ENCODE measurements around the gene BBS9.

Gene BBS9

DNA sequence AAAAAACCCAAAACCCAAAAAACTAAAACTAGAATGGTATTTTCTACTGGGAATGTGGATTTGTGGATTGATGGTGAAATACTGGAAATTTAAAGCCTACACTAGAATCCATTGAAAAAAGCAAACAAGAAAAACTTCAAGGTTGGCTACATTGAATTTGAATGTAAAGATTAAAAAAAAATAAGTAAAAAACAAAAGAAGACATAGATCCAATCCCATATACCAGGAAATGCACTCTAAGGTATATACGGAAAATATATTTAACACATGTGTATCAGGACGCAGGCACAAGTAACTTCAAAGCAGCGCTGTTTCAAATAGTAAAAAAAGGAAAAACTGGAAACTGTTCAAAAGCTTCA lies 754 bp upstream of the BBS9 start:
- DNase-seq: no peak

DNA sequence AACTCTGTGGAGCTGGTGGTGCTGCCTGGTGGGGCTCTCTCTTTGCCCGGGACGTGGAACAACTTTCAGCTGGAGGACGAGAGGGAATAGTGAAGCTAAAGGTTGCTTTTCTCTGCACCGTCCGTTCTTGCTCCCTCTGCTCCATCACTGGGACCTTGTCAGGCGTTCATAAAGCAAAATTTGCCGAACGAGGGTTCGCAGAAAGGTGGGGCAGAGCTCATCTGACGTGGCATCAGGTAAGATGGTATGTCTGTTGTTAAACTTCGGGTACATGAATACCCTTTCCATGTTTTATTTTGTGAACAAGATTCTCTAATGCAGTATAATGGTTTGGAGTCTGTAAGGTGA lies 416 bp downstream of the BBS9 start:
- peak; percentile 56 for DNase-seq

DNA sequence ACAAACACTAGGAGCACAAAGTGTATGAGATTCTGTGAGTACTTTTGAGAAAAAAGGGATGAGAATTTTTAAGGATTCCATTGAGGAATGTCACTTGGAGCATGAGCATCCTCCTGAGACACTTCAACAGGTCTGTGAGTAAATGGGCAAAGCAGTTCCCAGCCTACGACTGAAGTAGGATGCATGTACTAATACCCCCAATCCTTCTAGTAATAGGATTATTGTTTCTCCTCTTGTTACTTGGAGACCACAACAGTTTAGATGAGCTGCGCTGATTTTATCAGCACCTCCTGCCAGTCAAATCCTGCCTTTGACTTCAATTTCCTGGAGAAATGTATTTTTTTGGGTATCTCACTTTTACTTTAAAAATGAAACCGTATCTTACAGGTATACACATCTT lies 820 bp downstream of the BBS9 start:
- no peak for DNase-seq

DNA sequence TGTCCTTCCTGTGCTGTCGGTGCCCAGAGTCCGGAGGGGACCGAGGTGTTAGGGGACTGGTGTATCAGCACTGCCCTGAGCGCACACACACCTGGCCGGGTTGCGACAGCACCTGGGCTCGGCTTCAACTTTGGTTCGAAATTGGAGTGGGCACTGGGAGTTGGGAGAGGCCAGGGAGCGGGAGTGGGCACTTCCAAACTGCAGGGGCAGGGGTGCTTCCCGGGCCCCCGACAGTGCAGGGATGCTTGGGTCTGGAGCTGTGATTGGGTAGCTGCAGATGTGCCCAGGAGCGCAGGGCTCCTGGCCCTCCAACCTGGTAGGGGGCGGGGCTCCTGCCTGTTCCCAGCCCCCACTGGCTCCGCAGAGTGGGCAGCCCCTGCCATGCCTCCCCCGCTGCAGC lies 7.7 kb downstream of the BBS9 start:
- no peak for DNase-seq

DNA sequence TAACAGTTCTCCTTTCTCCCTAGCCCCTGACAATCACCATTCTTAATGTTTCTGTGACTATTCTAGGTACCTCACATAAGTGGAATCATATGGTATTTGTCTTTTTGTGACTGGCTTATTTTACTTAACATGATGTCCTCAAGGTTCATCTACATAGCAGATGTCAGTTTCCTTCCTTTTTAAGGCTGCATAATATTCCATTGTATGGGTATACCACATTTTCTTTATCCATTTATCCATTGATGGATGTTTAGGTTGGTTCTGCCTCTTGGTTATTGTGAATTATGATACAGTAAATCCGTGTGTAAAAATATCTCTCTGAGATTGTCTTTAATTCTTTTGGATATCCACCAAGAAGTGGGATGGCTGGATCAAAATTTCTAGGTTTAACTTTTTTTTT lies 13.2 kb downstream of the BBS9 start:
- DNase-seq: no peak

DNA sequence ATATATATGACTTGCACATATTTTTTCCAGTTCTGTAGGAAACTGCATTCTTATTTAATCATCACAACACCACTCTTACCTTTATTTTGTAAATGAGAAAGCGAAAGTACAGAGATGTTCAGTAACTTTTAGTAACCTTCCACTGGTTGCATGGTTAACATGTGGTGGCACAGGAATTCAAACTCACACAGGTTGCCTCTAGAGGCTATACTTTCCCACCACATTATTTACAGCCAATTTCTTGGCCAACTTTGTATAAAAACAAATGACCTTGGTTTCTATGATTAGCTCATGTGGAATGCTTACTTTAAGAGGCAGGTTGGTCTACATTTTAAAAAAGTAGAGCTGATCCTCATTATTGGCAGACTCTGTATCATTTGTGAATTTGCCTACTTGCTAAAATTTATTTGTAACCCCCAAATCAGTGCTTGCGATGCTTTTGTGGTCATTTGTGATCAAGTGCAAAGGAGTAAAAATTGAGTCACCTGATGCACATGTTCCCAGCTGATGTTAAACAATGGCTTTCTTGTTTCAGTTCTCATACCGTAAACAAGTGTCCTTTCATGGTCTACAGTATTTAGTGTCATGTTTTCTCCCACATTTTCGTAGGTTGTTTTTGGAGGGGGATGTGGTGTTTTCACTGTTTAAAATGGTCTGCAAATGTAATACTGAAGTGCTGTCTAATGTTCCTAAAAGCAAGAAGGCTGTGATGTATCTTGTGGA lies 14.8 kb downstream of the BBS9 start:
- no peak for DNase-seq

DNA sequence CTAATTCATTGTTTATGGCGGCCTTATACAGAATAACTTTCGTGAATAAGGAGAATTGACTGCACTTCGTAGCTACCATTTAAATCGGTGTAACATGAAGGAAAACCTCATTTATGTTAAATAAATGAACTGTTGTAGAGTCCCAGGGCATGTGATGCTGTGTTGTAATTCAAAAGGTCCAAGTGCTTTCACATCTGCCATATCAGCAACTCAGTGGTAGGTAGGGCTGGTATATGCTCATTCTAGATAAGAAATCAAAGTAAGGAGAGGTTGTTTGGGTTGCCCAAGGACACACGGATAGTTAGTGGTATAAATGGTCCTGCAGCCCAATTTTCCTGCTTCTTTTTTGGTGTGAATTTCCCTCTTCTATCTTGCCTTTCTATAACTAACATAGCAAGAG lies 15.8 kb downstream of the BBS9 start:
- no peak for DNase-seq

DNA sequence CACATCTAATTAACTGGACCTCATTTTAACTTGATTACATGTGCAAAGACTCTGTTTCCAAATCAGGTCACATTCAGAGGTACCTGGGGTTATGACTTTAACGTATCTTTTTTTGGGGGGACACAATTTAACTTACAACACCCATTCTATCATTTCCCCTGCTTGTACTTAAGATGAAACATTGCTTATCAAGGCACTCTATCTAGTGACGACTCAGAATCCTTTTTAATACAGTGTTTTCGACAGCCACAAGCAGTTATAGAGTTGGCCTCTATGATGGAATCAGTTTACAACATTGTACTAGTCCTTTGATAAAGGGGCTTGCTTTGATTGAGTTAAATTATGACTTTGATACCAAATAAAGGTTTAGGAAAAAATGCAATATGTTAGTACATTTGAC lies 22.7 kb downstream of the BBS9 start:
- DNase-seq: no peak

DNA sequence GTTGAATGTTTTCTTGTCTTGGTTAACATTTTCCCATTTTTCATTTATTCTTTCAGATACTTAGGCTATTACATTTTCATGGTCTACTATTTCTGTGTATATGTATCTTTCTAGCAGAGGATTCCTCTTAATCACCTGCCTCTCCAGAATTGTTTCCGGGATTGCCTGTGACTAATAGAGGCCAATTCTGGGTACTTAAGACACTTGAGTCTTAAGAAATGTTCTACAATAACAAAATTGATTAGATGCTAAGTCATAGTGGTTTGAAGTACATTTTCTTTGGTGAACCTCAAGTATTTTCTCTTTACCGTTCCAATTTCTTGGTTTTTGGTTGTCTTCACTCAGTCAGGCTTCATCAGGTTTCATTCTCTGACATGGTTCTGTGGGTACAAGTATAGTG lies 26.4 kb downstream of the BBS9 start:
- DNase-seq: no peak

DNA sequence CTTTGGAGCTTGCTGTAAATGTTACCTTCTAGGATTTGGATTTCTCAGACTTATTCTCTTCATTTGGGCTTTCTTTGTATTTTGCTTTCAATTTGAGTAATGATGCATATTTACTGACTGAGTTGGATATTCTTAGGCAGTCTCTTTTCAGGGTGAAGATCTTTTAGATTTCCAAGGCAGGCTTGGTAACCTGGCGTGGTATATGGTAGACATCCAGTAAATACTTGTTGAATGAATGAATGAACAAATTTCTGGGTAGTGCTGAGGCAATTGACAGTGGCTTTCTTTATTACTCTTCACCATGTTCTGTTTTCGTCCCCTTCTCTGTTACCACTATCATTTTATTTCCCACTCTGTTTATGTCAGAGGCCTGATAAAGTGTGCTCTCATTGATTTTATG lies 27.1 kb downstream of the BBS9 start:
- no peak for DNase-seq

DNA sequence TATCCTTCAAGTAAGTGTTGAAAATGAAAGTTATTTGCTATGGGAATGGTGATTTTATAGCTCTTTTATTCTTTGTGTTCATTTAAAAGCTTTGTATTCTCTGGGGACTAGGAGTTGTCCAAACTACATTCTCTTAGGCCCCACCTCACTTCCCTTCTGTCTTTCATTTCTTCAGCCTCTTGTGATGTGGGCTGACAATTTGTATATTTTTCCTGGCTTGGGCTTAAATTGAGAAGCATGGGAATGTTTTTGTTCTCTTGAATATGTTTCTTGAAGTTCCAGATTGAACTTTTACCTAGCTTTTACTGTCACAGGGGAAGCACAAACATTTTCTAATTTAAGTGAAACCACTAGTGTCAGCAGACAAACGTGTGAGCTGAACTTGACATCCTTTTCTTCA lies 27.9 kb downstream of the BBS9 start:
- no peak for DNase-seq

DNA sequence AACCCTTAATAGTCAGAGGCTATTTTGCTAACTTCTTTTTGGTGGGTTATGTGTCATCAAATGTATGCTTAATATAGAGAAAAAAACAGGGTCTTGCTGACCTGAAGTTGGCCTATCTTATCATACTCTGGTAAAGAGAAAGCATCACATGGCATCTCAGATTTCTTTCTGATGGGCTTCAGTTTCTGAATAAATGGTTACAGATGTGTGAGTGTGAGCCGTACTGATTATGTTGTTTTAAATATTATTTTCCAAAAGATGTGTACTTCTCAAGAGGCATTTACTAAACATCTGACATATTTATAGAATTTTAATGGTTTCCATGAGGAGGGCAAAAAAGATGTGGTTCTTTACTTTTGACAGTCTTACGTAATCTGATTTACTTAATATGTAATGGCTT lies 28.4 kb downstream of the BBS9 start:
- DNase-seq: no peak

DNA sequence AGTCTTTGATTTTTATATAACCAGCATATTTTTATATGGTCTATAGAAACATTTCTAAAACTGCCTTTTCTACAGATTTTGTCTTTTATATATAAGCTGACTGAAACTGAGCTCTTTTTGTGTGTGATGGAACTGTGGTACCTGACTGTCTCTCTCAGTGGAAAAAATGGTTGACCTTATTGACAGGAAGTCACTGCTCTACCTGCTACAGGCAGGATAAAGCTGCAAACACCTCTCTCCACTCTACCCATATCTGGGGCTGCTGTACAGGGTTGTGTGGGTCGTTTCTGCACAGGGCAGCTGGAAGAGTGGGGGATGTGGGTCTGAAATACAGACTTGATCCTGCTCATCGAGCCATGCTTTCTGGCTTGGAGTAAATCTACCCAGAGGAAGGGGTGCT lies 48.5 kb downstream of the BBS9 start:
- DNase-seq: no peak

DNA sequence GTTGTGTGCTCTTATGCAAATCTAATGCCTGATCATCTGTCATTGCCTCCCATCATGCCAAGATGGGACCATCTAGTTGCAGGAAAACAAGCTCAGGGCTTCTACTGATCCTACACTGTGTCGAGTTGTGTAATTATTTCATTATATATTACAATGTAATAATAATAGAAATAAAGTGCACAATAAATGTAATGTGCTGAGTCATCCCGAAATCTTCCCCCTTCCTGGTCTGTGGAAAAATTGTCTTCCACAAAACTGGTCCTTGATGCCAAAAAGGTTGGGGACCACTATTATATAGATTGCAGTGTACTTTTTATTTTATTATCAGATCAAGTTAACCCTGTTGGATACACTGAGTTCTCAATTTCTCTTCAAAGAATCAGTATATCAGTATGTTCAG lies 50.2 kb downstream of the BBS9 start:
- no peak for DNase-seq

DNA sequence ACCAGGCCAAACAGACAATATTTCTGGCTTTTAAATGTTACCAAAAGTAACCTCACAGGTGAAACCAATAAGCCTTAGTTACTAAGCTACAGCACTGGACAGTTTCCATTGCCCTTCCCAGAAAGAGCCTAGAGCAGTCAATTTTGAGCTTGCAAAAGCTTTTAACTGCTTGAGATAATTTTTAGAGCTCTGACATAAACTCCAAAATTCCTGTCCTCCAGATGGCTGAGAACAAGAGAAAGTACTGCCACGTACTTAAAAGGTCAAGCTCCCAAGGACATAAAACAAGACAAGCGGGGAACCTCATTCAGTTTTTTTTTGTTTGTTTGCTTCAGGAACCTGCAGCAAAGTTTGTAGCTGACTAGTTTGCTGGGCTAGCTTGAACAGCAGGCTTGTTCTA lies 54.1 kb downstream of the BBS9 start:
- no peak for DNase-seq

DNA sequence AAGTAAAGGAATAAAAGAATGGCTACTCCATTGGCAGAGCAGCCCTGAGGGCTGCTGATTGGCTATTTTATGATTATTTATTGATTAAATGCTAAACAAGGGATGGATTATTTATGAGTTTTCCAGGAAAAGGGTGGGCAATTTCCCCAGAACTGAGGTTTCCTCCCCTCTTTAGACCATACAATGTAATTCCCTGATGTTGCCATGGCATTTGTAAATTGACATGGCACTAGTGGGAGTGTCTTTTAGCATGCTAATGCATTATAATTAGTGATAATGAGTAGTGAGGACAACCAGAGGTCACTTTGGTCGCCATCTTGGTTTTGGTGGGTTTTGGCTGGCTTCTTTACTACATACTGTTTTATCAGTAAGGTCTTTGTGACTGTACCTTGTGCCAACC lies 55.5 kb downstream of the BBS9 start:
- DNase-seq: no peak

DNA sequence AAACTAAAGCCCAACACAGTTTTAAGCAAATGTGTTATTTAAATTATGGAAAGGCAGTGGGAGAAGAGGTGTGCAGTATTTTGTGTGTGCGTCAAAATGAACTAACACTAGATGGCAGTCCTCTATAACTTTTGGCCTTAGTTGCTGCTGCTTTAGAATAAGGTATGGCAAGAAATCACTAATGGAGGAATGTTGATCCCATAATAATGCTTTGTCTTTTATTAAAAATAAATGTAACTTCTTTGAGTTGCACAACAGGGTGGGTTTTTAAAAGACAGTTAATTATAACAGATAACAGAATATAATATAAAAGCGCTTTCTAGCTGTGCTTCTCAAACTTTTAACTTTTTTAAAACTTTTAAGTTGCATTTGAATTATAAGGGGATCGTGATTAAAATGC lies 56.4 kb downstream of the BBS9 start:
- DNase-seq: peak; percentile 37

DNA sequence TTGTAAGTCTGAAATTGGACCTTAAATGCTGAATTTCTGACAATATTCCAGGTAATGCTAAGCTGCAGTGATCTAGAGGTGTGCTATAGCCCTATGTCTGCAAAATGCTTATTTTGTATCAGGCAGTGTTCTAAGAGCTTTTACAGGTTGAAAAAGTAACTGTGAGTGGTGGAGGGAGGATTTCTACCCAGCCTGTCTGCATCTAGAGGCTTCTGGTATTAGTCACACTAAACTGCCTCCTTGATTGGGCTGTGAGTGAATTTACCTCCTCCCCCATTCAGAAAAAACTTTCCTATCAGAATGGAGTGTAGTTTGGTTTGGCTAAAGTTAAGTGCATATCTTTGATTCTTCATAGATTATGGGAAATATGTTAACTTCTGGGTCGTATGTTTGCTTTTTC lies 56.8 kb downstream of the BBS9 start:
- no peak for DNase-seq

DNA sequence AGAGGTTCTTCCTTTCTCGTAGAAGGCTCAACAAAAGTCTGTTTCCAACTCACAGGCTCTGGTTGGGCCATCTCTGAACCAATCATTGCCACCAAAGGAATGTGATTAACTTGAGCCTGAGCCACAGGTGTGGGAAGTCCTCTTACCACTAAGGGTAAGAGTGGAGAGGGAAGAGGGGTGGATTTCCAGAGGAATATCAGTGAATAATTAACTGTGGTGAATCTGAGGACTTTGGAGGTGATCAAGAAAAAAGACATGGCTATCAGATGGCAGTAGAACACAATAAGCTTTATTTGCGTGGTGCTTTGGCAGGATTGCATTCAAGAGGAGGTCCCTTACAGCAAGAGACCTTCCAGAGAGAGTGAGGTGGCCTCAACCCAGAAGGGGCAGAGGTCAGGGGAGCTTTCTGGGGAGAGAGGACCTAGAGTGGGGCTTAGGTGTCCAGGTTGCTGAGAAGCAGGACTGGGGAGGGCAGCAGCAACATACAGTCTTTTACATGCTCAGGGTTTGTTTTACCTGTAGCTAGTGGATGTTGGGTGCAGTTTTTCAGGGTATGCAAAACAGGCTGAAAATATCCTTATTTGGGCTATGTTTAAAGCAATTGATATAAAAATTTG lies 61.4 kb downstream of the BBS9 start:
- DNase-seq: no peak

DNA sequence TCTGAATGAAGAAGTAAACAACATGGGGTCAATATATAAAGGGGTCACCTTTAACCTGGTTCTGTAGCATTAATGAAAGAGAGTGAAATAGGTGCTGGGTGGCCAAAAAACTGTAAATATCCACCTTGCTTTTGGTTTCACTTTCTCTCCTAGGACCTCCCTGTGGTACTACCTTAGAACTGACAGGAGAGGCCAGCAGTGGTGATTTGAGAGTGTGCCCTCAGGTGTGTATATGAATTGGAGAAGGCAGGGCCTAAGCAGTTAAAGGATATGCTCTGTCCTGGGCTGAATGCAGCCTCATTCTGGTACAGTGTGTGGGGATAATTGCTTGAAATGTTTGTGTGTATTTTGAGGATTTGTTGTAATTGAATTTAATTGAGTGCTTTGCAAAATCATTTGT lies 62.0 kb downstream of the BBS9 start:
- DNase-seq: peak; percentile 10

DNA sequence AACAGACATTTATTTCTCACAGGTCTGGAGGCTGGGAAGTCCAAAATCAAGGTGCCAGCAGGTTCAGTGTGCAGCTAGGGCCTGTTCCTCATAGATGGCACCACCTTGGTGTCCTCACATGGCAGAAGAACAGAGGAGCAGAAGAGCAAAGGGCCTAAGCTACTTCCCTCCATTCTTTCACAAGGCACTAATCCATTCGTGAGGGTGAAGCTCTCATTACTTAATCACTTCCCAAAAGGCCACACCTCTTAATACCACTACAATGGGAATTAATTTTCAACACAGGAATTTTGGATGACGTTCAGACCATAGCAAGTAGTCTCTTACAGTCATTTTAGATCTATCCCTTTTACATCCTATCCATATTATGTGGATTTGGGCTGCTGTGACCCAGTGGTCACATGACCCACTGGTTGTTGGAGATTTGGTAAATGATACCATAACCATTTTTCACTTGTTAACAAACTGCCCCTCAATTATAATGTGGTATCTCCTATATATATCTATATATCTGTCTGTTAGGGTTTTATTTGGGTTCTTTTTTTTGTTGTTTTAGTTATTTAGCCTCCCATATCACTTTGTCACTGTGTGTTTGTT lies 63.4 kb downstream of the BBS9 start:
- DNase-seq: no peak

DNA sequence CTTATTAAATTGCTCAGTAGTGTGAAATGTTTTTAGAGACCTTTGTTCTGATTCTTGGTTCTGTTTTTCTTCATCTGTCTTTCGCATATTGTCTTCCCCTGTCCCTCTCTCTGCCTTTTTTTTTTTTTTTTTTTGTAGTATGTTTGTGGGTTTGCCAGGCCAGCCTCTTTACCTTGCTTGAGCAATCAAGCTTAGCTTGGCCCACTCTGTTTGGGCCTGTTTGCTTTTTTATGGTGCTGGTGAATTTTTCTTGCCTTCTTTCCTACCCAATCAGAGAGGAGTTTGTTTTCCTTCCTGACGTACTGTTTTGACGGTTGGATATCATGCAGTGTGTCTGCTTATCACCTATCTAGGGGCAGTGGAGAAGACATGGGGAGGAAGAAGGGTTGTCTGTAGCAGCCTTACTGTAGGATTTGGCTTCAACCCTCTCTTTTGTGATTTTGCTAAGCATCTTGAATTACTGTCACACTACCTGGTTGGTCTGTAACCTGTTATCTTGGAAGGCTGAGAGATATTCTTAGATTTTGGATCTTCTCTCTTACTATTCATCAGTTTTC lies 64.0 kb downstream of the BBS9 start:
- no peak for DNase-seq

DNA sequence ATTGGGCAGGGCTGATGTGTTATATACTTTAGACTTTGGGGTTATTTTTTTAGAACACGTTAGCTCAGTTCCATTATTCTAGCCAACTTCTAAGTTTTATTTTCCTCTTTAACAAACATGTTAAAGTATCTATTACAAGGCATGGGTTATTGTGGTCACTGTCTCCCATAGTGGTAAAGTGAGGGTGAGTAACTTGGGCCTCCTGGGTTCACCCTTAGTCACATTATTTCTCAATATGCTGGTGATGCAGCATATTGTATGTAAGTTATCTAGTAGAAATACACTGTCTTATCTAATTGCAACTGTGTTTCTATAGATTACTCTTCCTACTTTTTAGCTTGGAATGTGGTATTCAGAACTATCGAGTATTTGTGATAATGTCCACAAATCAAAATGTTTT lies 65.9 kb downstream of the BBS9 start:
- no peak for DNase-seq

DNA sequence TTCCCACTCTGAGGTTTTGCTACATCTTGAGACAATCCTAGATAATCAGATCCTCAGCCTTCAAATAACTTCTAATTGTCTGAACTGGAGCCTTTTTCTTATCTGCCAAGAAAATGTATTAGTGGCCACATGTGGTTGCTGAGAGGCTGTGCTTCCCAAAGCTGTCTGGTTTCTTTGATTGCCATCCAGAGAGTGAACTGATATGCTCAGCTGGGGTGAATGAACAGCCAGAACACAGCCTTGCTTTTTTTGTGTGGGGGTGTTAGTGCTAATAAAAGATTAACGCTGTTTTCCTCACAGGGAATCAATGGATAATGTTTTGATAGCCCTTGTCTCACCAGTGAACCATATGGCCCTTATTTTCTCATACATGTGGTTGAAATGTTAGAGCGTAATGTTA lies 66.9 kb downstream of the BBS9 start:
- no peak for DNase-seq

DNA sequence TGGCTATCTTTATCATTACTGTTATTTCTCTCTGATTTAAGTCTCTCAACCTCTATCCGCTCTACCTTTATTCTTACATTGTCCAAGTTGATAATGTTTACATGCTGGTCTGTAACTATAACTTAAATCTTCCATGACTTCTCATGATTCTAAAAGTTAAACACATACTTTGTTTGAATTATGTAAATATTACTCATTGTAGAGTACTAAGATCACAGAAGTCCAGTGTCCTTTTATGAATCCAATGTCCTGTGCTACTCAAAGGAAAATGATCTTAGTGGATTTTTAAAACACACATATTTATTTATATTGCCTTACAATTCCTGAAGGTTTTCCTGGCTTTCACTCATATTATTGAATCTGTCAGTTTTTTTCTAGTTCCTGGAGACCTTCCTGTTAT lies 70.9 kb downstream of the BBS9 start:
- no peak for DNase-seq
